IMR-90 (cell line): ENCODE data around the gene GABRB1. TPM values are rescaled to one million over a fixed set of nuclear protein-coding genes. Genes with fewer than 3 reads are reported as not detected.
A peak's percentile ranks its signal among the peaks of the same experiment; 100 is the strongest.

Experiments
- ATAC-seq: fragments of 200-7000 bp; cut with Tn5 transposase; 2 replicates; pipeline ENCODE4 v1.9.1; 2020; ENCODE audit warnings: low read depth, mild to moderate bottlenecking, moderate library complexity
- BruUV-seq: library from RNA; stranded (reverse); fragments of 400-500 nt; replicated peaks from 2 replicates; lab custom pipeline; 2021; lab: Mats Ljungman, UMichigan
- CTCF ChIA-PET: fragments of 300-600 bp; formaldehyde crosslinking; extraction: SDS; loops from one replicate; lab custom pipeline; 2021; ENCODE audit warnings: antibody characterized with exemption; lab: Yijun Ruan, JAX
- POLR2A ChIA-PET: fragments of 300-600 bp; sonication (Branson Sonifier 250); formaldehyde crosslinking; loops from one replicate; lab custom pipeline; 2022; ENCODE audit warnings: antibody characterized with exemption; ENCODE audit not compliant: unreplicated experiment; lab: Charles Lee
- DNase-seq: peaks from one replicate; pipeline ENCODE4 v3.0.0; 2013
- H2AFZ ChIP-seq: replicated peaks from 2 replicates; pipeline ENCODE3; 2013; ENCODE audit warnings: low read length, mild to moderate bottlenecking; ENCODE audit not compliant: poor library complexity
- H2AK5ac ChIP-seq: 2 replicates; pipeline ENCODE4 v1.6.1; 2013; ENCODE audit warnings: low read depth, low read length, inconsistent platforms
- H2AK9ac ChIP-seq: replicated peaks from 2 replicates; pipeline ENCODE3; 2013; ENCODE audit warnings: mild to moderate bottlenecking, low read depth, low read length, moderate library complexity; ENCODE audit not compliant: poor library complexity
- H2BK120ac ChIP-seq: 2 replicates; pipeline ENCODE4 v1.6.1; 2013; ENCODE audit warnings: low read depth, low read length, inconsistent platforms
- H2BK15ac ChIP-seq: 3 replicates; pipeline ENCODE4 v1.6.1; 2013; ENCODE audit warnings: low read depth, low read length, inconsistent platforms
- H2BK20ac ChIP-seq: 2 replicates; pipeline ENCODE4 v1.6.1; 2013; ENCODE audit warnings: low read depth, mild to moderate bottlenecking, inconsistent platforms, low read length, moderate library complexity
- H2BK5ac ChIP-seq: 2 replicates; pipeline ENCODE4 v1.6.1; 2013; ENCODE audit warnings: mild to moderate bottlenecking, low read depth, low read length, inconsistent platforms; ENCODE audit not compliant: poor library complexity, severe bottlenecking
- H3K14ac ChIP-seq: replicated peaks from 2 replicates; pipeline ENCODE4 v1.6.1; 2013; ENCODE audit warnings: low read depth, low read length, inconsistent platforms
- H3K18ac ChIP-seq: 2 replicates; pipeline ENCODE4 v1.6.1; 2013; ENCODE audit warnings: low read depth, low read length, control low read depth
- H3K23ac ChIP-seq: 2 replicates; pipeline ENCODE4 v1.6.1; 2013; ENCODE audit warnings: low read depth, low read length, inconsistent platforms
- H3K27ac ChIP-seq: 2 replicates; pipeline ENCODE4 v1.5.1; 2013; ENCODE audit warnings: mild to moderate bottlenecking, control low read depth, low read length; ENCODE audit not compliant: insufficient read depth
- H3K27me3 ChIP-seq: 2 replicates; pipeline ENCODE4 v1.6.1; 2013; ENCODE audit warnings: low read length; ENCODE audit not compliant: control insufficient read depth, insufficient read depth
- H3K36me3 ChIP-seq: 2 replicates; pipeline ENCODE4 v1.6.1; 2013; ENCODE audit warnings: low read length, mixed read lengths; ENCODE audit not compliant: control insufficient read depth, insufficient read depth
- H3K4ac ChIP-seq: 2 replicates; pipeline ENCODE4 v1.6.1; 2013; ENCODE audit warnings: low read depth, low read length, inconsistent platforms
- H3K4me1 ChIP-seq: 2 replicates; pipeline ENCODE4 v1.6.1; 2013; ENCODE audit warnings: low read length, mixed read lengths; ENCODE audit not compliant: control insufficient read depth, insufficient read depth
- H3K4me2 ChIP-seq: 2 replicates; pipeline ENCODE4 v1.6.1; 2013; ENCODE audit warnings: low read depth, mild to moderate bottlenecking, control low read depth, low read length, moderate library complexity
- H3K4me3 ChIP-seq: 2 replicates; pipeline ENCODE4 v1.5.1; 2013; ENCODE audit warnings: low read depth, mild to moderate bottlenecking, control low read depth, low read length, moderate library complexity; ENCODE audit not compliant: insufficient read depth
- H3K56ac ChIP-seq: 2 replicates; pipeline ENCODE4 v1.6.1; 2013; ENCODE audit warnings: low read length, inconsistent platforms; ENCODE audit not compliant: insufficient read depth; ENCODE audit errors: extremely low read depth
- H3K79me1 ChIP-seq, 2 experiments: 2 replicates each; pipeline ENCODE4 v1.6.1; 2013; ENCODE audit warnings: low read length in 2 of 2, inconsistent platforms in 1 of 2, low read depth in 1 of 2
- H3K9ac ChIP-seq: 2 replicates; pipeline ENCODE4 v1.6.1; 2013; ENCODE audit warnings: low read depth, low read length, control low read depth
- H3K9me1 ChIP-seq: 2 replicates; pipeline ENCODE4 v1.6.1; 2013; ENCODE audit warnings: low read length, inconsistent platforms; ENCODE audit not compliant: insufficient read depth
- H3K9me3 ChIP-seq: 2 replicates; pipeline ENCODE4 v1.6.1; 2013; ENCODE audit warnings: low read length; ENCODE audit not compliant: control insufficient read depth, insufficient read depth
- H4K20me1 ChIP-seq: 2 replicates; pipeline ENCODE4 v1.6.1; 2013; ENCODE audit warnings: low read length, inconsistent platforms; ENCODE audit not compliant: insufficient read depth
- H4K5ac ChIP-seq: 2 replicates; pipeline ENCODE4 v1.6.1; 2013; ENCODE audit warnings: mild to moderate bottlenecking, low read depth, low read length, control low read depth
- H4K8ac ChIP-seq, 2 experiments: 2 replicates each; pipeline ENCODE4 v1.6.1; 2013; ENCODE audit warnings: low read depth in 2 of 2, low read length in 2 of 2, control low read depth in 1 of 2, inconsistent platforms in 1 of 2
- H4K91ac ChIP-seq: 2 replicates; pipeline ENCODE4 v1.6.1; 2013; ENCODE audit warnings: low read depth, low read length, inconsistent platforms; ENCODE audit not compliant: insufficient read depth
- FOS ChIP-seq: fragments of 150-350 bp; IDR thresholded peaks from 2 replicates; pipeline ENCODE4 v1.6.1; 2016; ENCODE audit warnings: low read depth, low read length
- MAFK ChIP-seq: IDR thresholded peaks from 2 replicates; pipeline ENCODE4 v1.6.1; 2012; ENCODE audit warnings: low read depth, low read length, improper control_type of control experiment
- dilution Hi-C: fragments of 300-500 bp; cut with HindIII; formaldehyde crosslinking; loops from one replicate; pipeline ENCODE4 v1.14.3; 2018; ENCODE audit warnings: low sequenced_read_pairs; ENCODE audit not compliant: unreplicated experiment
- in situ Hi-C: fragments of 300-500 bp; cut with MboI; formaldehyde crosslinking; loops from 3 replicates; pipeline ENCODE4 v1.14.3; 2019; ENCODE audit warnings: low sequenced_read_pairs, inconsistent platforms, mixed read lengths
- intact Hi-C: fragments of 100-400 bp; cut with micrococcal nuclease; formaldehyde crosslinking; loops from 2 replicates; pipeline ENCODE4 v1.10.0; 2022
- polyA plus RNA-seq, 3 experiments: library from polyadenylated mRNA; depleted of rRNA; stranded (reverse); fragments of >200 nt; gene quantifications; 2 replicates each; pipeline ENCODE4 v1.2.3, GENCODE V29; 2012; ENCODE audit warnings: low replicate concordance in 1 of 3
- total RNA-seq: library from RNA; depleted of rRNA; stranded (reverse); fragments of >200 nt; gene quantifications from 2 replicates; pipeline ENCODE4 v1.2.3, GENCODE V29; 2012

The GABRB1 gene
- total and polyA plus RNA-seq, 2 of the 4 experiments (the other 2 are of a cell fraction): 4.7 to 16.1 TPM

DNA sequence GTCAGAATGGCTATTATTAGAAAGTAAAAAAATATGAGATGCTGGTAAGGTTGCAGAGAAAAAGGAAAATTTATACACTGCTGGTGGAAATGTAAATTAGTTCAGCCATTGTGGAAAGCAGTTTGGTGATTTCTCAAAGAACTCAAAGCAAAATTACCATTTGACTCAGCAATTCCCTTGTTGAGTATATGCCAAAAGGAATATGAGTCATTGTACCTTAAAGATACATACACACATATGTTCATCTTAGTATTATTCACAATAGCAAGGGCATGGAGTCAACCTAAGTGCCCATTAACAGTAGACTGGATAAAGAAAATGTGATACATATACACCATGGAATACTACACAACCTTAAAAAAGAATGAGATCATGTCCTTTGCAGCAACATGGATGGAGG lies 284.0 kb downstream of the GABRB1 start:
- H3K9me1 ChIP-seq: no peaks in the 10 kb centered on the region
- dilution Hi-C loops: no loop called here
- H3K27ac ChIP-seq: no peak overlapping the region
- H2BK15ac ChIP-seq: no peak overlapping the region
- no peak overlapping the region for H3K4me2 ChIP-seq
- H3K9ac ChIP-seq: no peak overlapping the region
- intact Hi-C loops: no loop called here
- H2BK120ac ChIP-seq: no peak overlapping the region
- peak; percentile 80 for DNase-seq
- H3K4ac ChIP-seq: no peak overlapping the region
- H3K27me3 ChIP-seq: no peaks in the 10 kb centered on the region
- H3K4me1 ChIP-seq: no peaks in the 10 kb centered on the region
- H3K56ac ChIP-seq: no peak overlapping the region
- H2AK5ac ChIP-seq: no peak overlapping the region
- H4K20me1 ChIP-seq: no peaks in the 10 kb centered on the region
- H2BK5ac ChIP-seq: no peak overlapping the region
- no peaks in the 10 kb centered on the region for H3K9me3 ChIP-seq
- no peak overlapping the region for H4K5ac ChIP-seq
- H2AK9ac ChIP-seq: no peak overlapping the region
- no peak overlapping the region for H3K4me3 ChIP-seq
- ChIA-PET POLR2A (no interaction called here), CTCF (no interaction called here)
- no peak overlapping the region for H2AFZ ChIP-seq
- H3K14ac ChIP-seq: no peak overlapping the region
- no peaks in the 10 kb centered on the region for H3K79me1 ChIP-seq
- no peak overlapping the region for H2BK20ac ChIP-seq
- in situ Hi-C loops: no loop called here
- no TSS peak for BruUV-seq
- H3K23ac ChIP-seq: no peak overlapping the region
- H4K91ac ChIP-seq: no peak overlapping the region
- no peak for ATAC-seq
- no peaks in the 10 kb centered on the region for H3K36me3 ChIP-seq
- H4K8ac ChIP-seq: no peak overlapping the region
- TF ChIP-seq MAFK (peak; percentile 56), FOS (no peak)
- no peak overlapping the region for H3K18ac ChIP-seq
